ENCODE data around the gene ESRRB. TPM values are rescaled to one million over a fixed set of nuclear protein-coding genes. Genes with fewer than 3 reads are reported as not detected.

The ESRRB gene
- total RNA-seq, 3 donors from 2014 or later (not counting 1 experiment from before 2014, with no cell fraction given) = 0.45 to 1.3 TPM; not detected in 1

- intact Hi-C loops (cut with micrococcal nuclease) = no loop called here
Measured at GRCh38 chr14:76514213-76514998, 138.5 kb downstream of the ESRRB start.

GRCh38 chr14:76516884-76517283, 140.9 kb downstream of the ESRRB start:
- H3K4me3 ChIP-seq (ENCODE audit: low read length) = no peak overlapping the region
- no peaks in the 10 kb centered on the region for H3K27me3 ChIP-seq (ENCODE audit: control insufficient read depth, insufficient read depth, low read length)
- Mint-ChIP-seq H3K36me3 (no peaks in the 10 kb centered on the region), H3K27ac (no peak overlapping the region), H3K27me3 (ENCODE audit: low read depth in 2 of 2) (peaks cover 18 to 28% of the 10 kb centered on the region in 2 donors), H3K9me3 (peaks cover 0 to 3% of the 10 kb centered on the region in 2 donors), H3K4me3 (no peak overlapping the region), H3K4me1 (peaks cover 0 to 7% of the 10 kb centered on the region in 2 donors)
- WGBS (ENCODE audit: insufficient coverage) = 52% methylated on average over 3 of the region's 3 CpGs
- no peak for DNase-seq
- ATAC-seq = no peak
- H3K9me3 ChIP-seq (ENCODE audit: control insufficient read depth, insufficient read depth, low read length) = no peaks in the 10 kb centered on the region
- intact Hi-C loops (cut with micrococcal nuclease) = no loop called here
- no peak for TF ChIP-seq CTCF (IDR thresholded peaks at IDR 0.05)
- H3K36me3 ChIP-seq (ENCODE audit: control insufficient read depth, insufficient read depth, low read length) = no peaks in the 10 kb centered on the region
- no peak overlapping the region for H3K27ac ChIP-seq (ENCODE audit: low read length)
- no peaks in the 10 kb centered on the region for H3K4me1 ChIP-seq (ENCODE audit: control insufficient read depth, insufficient read depth, low read length)

More at GRCh38 chr14:76514213-76514998, 138.5 kb downstream of the ESRRB start:
- DNase-seq (no peak), ATAC-seq (no peak)
- Histone ChIP-seq H3K4me3 (ENCODE audit: low read length) (no peak overlapping the region), H3K27me3 (ENCODE audit: control insufficient read depth, insufficient read depth, low read length) (no peaks in the 10 kb centered on the region), H3K9me3 (ENCODE audit: control insufficient read depth, insufficient read depth, low read length) (no peaks in the 10 kb centered on the region), H3K4me1 (ENCODE audit: control insufficient read depth, insufficient read depth, low read length) (no peaks in the 10 kb centered on the region), H3K36me3 (ENCODE audit: control insufficient read depth, insufficient read depth, low read length) (no peaks in the 10 kb centered on the region), H3K27ac (ENCODE audit: low read length) (no peak overlapping the region)
- Mint-ChIP-seq H3K27me3 (ENCODE audit: low read depth in 2 of 2) (peaks cover 18 to 21% of the 10 kb centered on the region in 2 donors), H3K36me3 (no peaks in the 10 kb centered on the region), H3K4me3 (no peak overlapping the region), H3K27ac (no peak overlapping the region), H3K4me1 (peaks cover 0 to 7% of the 10 kb centered on the region in 2 donors), H3K9me3 (no peaks in the 10 kb centered on the region)
- 51% methylated on average over 6 of the region's 6 CpGs for WGBS (ENCODE audit: insufficient coverage)
- TF ChIP-seq CTCF (IDR thresholded peaks at IDR 0.05) = no peak

- H3K36me3 Mint-ChIP-seq = no peaks in the 10 kb centered on the region
- no CpG with 5 or more reads among the region's 4 CpGs for WGBS (ENCODE audit: insufficient coverage)
- no peak for DNase-seq
- no peak overlapping the region for H3K4me3 Mint-ChIP-seq
- H3K27ac Mint-ChIP-seq = no peak overlapping the region
- intact Hi-C loops (cut with micrococcal nuclease) = no loop called here
- H3K4me1 Mint-ChIP-seq = peaks cover 0 to 6% of the 10 kb centered on the region in 2 donors
- H3K27me3 ChIP-seq (ENCODE audit: control insufficient read depth, insufficient read depth, low read length) = no peaks in the 10 kb centered on the region
- no peak for TF ChIP-seq CTCF (IDR thresholded peaks at IDR 0.05)
- no peak for ATAC-seq
- H3K27me3 Mint-ChIP-seq (ENCODE audit: low read depth in 2 of 2) = peaks cover 21 to 40% of the 10 kb centered on the region in 2 donors
- no peaks in the 10 kb centered on the region for H3K9me3 ChIP-seq (ENCODE audit: control insufficient read depth, insufficient read depth, low read length)
- H3K9me3 Mint-ChIP-seq = peaks cover 0 to 3% of the 10 kb centered on the region in 2 donors
- no peaks in the 10 kb centered on the region for H3K4me1 ChIP-seq (ENCODE audit: control insufficient read depth, insufficient read depth, low read length)
- no peaks in the 10 kb centered on the region for H3K36me3 ChIP-seq (ENCODE audit: control insufficient read depth, insufficient read depth, low read length)
- H3K27ac ChIP-seq (ENCODE audit: low read length) = no peak overlapping the region
- no peak overlapping the region for H3K4me3 ChIP-seq (ENCODE audit: low read length)
Measured at GRCh38 chr14:76518366-76518765, 142.4 kb downstream of the ESRRB start.

Measured in natural killer cell (primary cell).